Keratinocyte (primary cell): ENCODE results near the gene CBFA2T3. TPM values are rescaled to one million over a fixed set of nuclear protein-coding genes. Genes with fewer than 3 reads are reported as not detected.

ENCODE experiments used
- DNase-seq: peaks from one replicate; pipeline ENCODE4 v3.0.0-alpha.2; 2011; ENCODE audit warnings: low read depth, missing footprints, low spot score
- FAIRE-seq: peaks from 2 replicates; lab custom pipeline; 2011; peaks lifted over from hg19 to GRCh38; lab: Jason Lieb, UNC
- H2AFZ ChIP-seq: 2 replicates; pipeline ENCODE4 v1.6.0; 2012; ENCODE audit warnings: low read length, control low read depth, inconsistent platforms; ENCODE audit not compliant: control insufficient read depth
- H3K27ac ChIP-seq: 2 replicates; pipeline ENCODE4 v1.5.1; 2011; ENCODE audit warnings: low read length; ENCODE audit not compliant: control insufficient read depth, insufficient read depth
- H3K27me3 ChIP-seq: 3 replicates; pipeline ENCODE4 v1.6.0; 2011; ENCODE audit warnings: low read length; ENCODE audit not compliant: control insufficient read depth, insufficient read depth; ENCODE audit errors: extremely low read depth
- H3K36me3 ChIP-seq, 2 experiments: 2 replicates in 1 of 2; 3 replicates in 1 of 2; pipeline ENCODE4 v1.5.1; 2011; ENCODE audit warnings: low read length in 2 of 2, mild to moderate bottlenecking in 1 of 2; ENCODE audit not compliant: control insufficient read depth in 2 of 2, insufficient read depth in 2 of 2; ENCODE audit errors: extremely low read depth in 1 of 2
- H3K4me1 ChIP-seq: 3 replicates; pipeline ENCODE4 v1.5.1; 2011; ENCODE audit warnings: low read length; ENCODE audit not compliant: control insufficient read depth, insufficient read depth; ENCODE audit errors: extremely low read depth
- H3K4me2 ChIP-seq: 3 replicates; pipeline ENCODE4 v1.6.0; 2011; ENCODE audit warnings: low read depth, low read length; ENCODE audit not compliant: control insufficient read depth, insufficient read depth; ENCODE audit errors: extremely low read depth
- H3K4me3 ChIP-seq, 3 experiments: fragments of 200-600 bp in 1 of 3; sonication (generic) in 1 of 3; 2 replicates in 2 of 3; 3 replicates in 1 of 3; pipeline ENCODE4 v1.5.1; 2011 to 2016; ENCODE audit warnings: low read length in 3 of 3, mild to moderate bottlenecking in 3 of 3, control low read depth in 2 of 3, inconsistent platforms in 1 of 3, low read depth in 1 of 3, mixed read lengths in 1 of 3, mixed run types in 1 of 3, moderate library complexity in 1 of 3; ENCODE audit not compliant: control insufficient read depth in 2 of 3, insufficient read depth in 2 of 3; ENCODE audit errors: extremely low read depth in 1 of 3
- H3K79me2 ChIP-seq: 2 replicates; pipeline ENCODE4 v1.6.0; 2012; ENCODE audit warnings: low read length; ENCODE audit not compliant: control insufficient read depth, insufficient read depth
- H3K9ac ChIP-seq: 3 replicates; pipeline ENCODE4 v1.6.0; 2011; ENCODE audit warnings: low read length; ENCODE audit not compliant: control insufficient read depth, insufficient read depth; ENCODE audit errors: extremely low read depth
- H3K9me1 ChIP-seq: 3 replicates; pipeline ENCODE4 v1.6.0; 2011; ENCODE audit warnings: low read length; ENCODE audit not compliant: control insufficient read depth, insufficient read depth; ENCODE audit errors: extremely low read depth
- H3K9me3 ChIP-seq: 2 replicates; pipeline ENCODE4 v1.5.1; 2012; ENCODE audit warnings: low read depth, low read length; ENCODE audit not compliant: control insufficient read depth
- H4K20me1 ChIP-seq: 3 replicates; pipeline ENCODE4 v1.6.0; 2011; ENCODE audit warnings: low read length; ENCODE audit not compliant: control insufficient read depth, insufficient read depth; ENCODE audit errors: extremely low read depth
- EZH2 ChIP-seq: IDR thresholded peaks from one replicate; pipeline ENCODE4 v1.6.1; 2012; ENCODE audit warnings: inconsistent platforms, mild to moderate bottlenecking, low read length, moderate library complexity
- dilution Hi-C: fragments of 300-500 bp; cut with MboI; formaldehyde crosslinking; loops from one replicate; pipeline ENCODE4 v1.7.0; 2020; ENCODE audit warnings: low sequenced_read_pairs; ENCODE audit not compliant: extremely low pct_ligation_motif_present
- polyA plus RNA-seq, 5 experiments: library from polyadenylated mRNA; depleted of rRNA in 3 of 5; stranded (reverse) in 3 of 5; stranded (forward) in 1 of 5; unstranded in 1 of 5; fragments of >200 nt; gene quantifications; 1 replicate in 1 of 5; 2 replicates in 3 of 5; 3 replicates in 1 of 5; pipeline versions ENCODE4 v1.2.1 to v1.2.3, GENCODE V29; 2011 to 2012; ENCODE audit warnings: missing spikeins in 2 of 5, low read depth in 1 of 5, low replicate concordance in 1 of 5
- TF ChIP-seq, protein P1 (sequence below), 3 experiments: IDR thresholded peaks in 1 of 3; conservative IDR thresholded peaks in 1 of 3; optimal IDR thresholded peaks in 1 of 3; 2 replicates in 2 of 3; 3 replicates in 1 of 3; pipeline versions ENCODE3 to v1.5.1; 2011; ENCODE audit warnings: low read length in 3 of 3, mild to moderate bottlenecking in 3 of 3, moderate library complexity in 2 of 3, control low read depth in 1 of 3, inconsistent platforms in 1 of 3; ENCODE audit not compliant: insufficient read depth in 2 of 3; ENCODE audit errors: extremely low read depth in 1 of 3

Gene CBFA2T3
- polyA plus RNA-seq, 1 donor (not counting 4 experiments of a cell fraction or from before 2014, with no cell fraction given), result 0.08 TPM

GRCh38 chr16:88936008-88936555 lies 40.9 kb downstream of the CBFA2T3 start:
- no peak overlapping the region for H3K4me2 ChIP-seq

DNA sequence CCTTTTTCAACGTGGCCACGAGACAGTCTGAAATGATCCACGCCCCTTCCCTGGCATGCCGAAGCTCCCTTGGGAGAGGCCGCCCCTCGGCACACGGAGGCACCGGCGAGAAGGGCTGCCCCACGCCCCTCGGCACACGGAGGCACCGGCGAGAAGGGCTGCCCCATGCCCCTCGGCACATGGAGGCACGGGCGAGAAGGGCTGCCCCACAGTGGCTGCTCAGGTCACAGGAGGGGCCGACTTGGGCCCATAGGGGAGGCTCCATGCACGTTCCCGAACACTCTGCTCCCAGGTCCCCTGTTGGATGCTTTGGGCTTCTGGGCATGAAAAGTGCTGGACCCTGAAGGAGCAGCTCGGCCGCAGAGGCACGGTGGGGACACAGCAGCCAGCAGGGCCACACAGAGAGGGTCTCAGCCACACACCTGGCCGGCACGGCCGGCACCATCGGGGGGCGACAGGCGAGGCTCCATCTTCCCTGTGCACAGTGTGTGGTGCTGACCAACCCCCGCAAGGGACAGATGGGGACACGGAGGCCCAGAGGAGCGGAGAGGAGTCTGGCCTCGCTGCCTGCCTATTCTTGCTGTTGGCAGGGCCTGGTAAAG lies 42.8 kb downstream of the CBFA2T3 start:
- dilution Hi-C loops, result no loop called here
- no peaks in the 10 kb centered on the region for H3K79me2 ChIP-seq

More at GRCh38 chr16:88936008-88936555, 40.9 kb downstream of the CBFA2T3 start:
- Histone ChIP-seq H2AFZ (no peak overlapping the region), H3K79me2 (no peaks in the 10 kb centered on the region), H3K9me1 (no peaks in the 10 kb centered on the region), H3K27me3 (peaks cover 59% of the 10 kb centered on the region), H3K4me3 (no peak overlapping the region), H3K27ac (no peak overlapping the region), H3K36me3 (no peaks in the 10 kb centered on the region), H3K9ac (no peak overlapping the region), H3K9me3 (no peaks in the 10 kb centered on the region), H4K20me1 (no peaks in the 10 kb centered on the region), H3K4me1 (peaks cover 4% of the 10 kb centered on the region)
- FAIRE-seq (no peak), DNase-seq (no peak)
- dilution Hi-C loops, result no loop called here
- TF ChIP-seq, protein P1, sequence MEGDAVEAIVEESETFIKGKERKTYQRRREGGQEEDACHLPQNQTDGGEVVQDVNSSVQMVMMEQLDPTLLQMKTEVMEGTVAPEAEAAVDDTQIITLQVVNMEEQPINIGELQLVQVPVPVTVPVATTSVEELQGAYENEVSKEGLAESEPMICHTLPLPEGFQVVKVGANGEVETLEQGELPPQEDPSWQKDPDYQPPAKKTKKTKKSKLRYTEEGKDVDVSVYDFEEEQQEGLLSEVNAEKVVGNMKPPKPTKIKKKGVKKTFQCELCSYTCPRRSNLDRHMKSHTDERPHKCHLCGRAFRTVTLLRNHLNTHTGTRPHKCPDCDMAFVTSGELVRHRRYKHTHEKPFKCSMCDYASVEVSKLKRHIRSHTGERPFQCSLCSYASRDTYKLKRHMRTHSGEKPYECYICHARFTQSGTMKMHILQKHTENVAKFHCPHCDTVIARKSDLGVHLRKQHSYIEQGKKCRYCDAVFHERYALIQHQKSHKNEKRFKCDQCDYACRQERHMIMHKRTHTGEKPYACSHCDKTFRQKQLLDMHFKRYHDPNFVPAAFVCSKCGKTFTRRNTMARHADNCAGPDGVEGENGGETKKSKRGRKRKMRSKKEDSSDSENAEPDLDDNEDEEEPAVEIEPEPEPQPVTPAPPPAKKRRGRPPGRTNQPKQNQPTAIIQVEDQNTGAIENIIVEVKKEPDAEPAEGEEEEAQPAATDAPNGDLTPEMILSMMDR (optimal IDR thresholded peaks at IDR 0.05 in 1 of 3, IDR thresholded peaks at IDR 0.05 in 1 of 3, conservative IDR thresholded peaks at IDR 0.05 in 1 of 3; ENCODE audit: extremely low read depth in 1 of 3, insufficient read depth in 2 of 3, low read length in 3 of 3), result peak in 1 of 3 experiments; percentile 17
- no peak for TF ChIP-seq EZH2

More for the DNA sequence above, 42.8 kb downstream of the CBFA2T3 start:
- Histone ChIP-seq H3K27me3 (peaks cover 42% of the 10 kb centered on the region), H2AFZ (no peak overlapping the region), H3K4me1 (peaks cover 4% of the 10 kb centered on the region), H3K27ac (no peak overlapping the region), H3K36me3 (no peaks in the 10 kb centered on the region), H3K9me3 (no peaks in the 10 kb centered on the region), H4K20me1 (no peaks in the 10 kb centered on the region), H3K4me2 (no peak overlapping the region), H3K9ac (no peak overlapping the region), H3K4me3 (no peak overlapping the region), H3K9me1 (no peaks in the 10 kb centered on the region)
- TF ChIP-seq EZH2, result no peak
- TF ChIP-seq, protein P1 (optimal IDR thresholded peaks at IDR 0.05 in 1 of 3, IDR thresholded peaks at IDR 0.05 in 1 of 3, conservative IDR thresholded peaks at IDR 0.05 in 1 of 3; ENCODE audit: extremely low read depth in 1 of 3, insufficient read depth in 2 of 3, low read length in 3 of 3), result no peak
- DNase-seq (no peak), FAIRE-seq (no peak)
